Measurements from ENCODE around the gene GUCY1A2.

Gene GUCY1A2

DNA sequence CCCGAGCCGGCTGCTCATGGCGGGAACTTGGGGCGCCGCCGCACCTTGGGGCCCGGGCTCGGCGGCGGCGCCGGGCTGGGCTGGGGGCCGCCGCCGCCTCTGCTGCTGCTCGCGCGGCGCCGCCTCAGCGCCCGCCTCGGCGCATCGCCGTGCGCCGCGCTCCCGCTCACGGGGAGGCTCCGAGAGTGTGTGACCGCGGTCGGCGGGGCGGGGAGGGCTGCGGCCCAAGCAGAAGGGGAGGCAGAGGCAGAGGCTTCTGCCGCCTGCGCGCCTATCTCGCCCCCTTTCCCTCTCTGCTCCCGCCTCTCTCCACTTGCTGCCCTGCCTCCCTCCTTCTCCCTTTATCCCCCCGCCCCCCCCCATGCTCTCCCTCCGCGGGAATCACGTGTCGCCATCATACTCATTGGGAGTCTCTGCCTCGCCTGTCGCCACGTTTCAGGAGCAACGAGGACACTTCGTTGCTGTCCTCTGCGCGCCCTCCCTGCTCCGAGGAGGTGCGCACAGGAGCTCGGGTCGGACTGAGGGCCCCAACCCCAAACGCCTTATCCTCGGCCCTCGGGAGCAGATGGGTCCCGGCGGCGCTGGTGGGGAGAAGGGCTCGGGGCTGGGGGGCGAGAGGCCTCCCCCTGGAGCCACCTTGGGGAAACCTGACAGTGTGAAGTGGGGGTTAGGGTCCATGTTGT, at the start of gene GUCY1A2:
GUCY1A2 (minus strand) TSS at position 258 of the 683 bp plus-strand sequence. CDS start 421 bp downstream, outside the sequence.
- TF ChIP-seq, protein P1, sequence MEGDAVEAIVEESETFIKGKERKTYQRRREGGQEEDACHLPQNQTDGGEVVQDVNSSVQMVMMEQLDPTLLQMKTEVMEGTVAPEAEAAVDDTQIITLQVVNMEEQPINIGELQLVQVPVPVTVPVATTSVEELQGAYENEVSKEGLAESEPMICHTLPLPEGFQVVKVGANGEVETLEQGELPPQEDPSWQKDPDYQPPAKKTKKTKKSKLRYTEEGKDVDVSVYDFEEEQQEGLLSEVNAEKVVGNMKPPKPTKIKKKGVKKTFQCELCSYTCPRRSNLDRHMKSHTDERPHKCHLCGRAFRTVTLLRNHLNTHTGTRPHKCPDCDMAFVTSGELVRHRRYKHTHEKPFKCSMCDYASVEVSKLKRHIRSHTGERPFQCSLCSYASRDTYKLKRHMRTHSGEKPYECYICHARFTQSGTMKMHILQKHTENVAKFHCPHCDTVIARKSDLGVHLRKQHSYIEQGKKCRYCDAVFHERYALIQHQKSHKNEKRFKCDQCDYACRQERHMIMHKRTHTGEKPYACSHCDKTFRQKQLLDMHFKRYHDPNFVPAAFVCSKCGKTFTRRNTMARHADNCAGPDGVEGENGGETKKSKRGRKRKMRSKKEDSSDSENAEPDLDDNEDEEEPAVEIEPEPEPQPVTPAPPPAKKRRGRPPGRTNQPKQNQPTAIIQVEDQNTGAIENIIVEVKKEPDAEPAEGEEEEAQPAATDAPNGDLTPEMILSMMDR (IDR thresholded peaks at IDR 0.05): no peak

DNA sequence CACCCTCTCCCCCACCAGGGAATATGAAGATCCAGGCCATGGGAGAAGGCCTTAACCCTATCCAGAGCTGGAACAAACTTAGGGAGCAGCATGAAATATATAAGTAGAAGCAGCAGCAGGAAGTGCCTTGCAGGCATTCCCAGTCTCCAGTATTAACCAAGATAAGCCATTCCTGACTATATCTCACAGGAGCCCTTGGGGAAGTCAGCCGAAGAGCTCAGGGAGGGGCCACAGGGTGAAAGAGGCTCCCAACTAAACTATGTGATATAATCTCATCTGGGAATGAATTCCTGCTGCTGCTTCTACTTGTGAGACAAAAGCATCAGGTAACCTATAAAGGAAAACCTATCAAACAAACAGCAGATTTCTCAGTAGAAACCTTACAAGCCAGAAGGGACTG, 36.1 kb upstream of the GUCY1A2 start:
- TF ChIP-seq, protein P1 (IDR thresholded peaks at IDR 0.05): no peak

DNA sequence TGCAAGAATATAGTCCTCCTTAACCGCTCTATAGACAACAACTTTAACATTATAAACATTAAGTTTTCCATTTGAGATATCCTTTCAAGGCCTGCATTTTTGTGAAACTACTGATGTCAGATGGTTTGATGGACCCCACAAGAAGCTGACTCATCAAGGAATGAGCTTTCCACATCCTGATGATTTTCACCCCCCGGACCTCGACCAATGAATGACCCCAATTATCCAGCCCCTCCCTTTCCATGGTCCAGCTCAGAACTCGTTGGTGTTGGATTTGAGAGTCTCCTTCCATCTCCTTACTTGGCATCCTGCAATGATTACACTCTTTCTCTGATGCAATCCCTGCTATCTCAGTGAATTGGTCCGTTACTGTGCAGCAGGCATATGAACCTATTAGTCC, 31.8 kb upstream of the GUCY1A2 start:
- TF ChIP-seq, protein P1 (IDR thresholded peaks at IDR 0.05): no peak

GRCh38 chr11:107044503-107044902, 26.2 kb upstream of the GUCY1A2 start:
- TF ChIP-seq, protein P1 (IDR thresholded peaks at IDR 0.05): no peak

DNA sequence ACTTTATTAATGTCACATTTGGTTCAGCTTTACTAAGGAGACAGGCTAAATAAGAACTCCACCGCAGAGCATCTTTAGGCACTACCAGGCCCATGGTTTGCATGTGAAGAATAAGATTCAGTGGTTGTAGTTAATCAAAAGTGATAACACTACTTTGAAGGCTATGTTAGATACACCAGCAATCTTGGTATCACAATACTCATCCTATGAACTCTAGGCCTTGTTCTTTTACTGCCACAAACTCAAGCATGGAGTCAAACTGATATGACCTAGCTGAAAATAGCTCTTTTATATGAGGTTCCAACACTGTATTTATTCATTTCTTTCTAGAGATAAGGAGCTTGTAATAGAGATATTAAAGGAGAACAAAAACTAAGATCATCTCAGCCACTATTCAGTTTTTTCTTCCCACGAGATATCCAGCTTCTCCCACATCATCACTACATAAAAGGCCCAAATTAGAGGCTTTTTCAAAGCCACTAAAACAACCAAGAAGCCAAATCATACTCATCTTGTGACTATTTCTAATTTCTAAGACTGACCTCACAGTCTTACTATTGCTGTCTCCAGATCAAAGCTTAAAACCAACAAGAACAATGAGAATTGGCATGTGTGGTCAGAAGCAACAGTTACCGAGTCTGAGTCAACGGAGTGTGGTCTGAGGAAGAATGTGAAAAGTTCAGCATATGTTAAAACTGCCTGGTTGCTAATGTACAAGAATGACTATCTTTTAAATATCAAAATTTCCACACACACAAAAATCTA, 25.1 kb upstream of the GUCY1A2 start:
- TF ChIP-seq, protein P1 (IDR thresholded peaks at IDR 0.05): no peak

- TF ChIP-seq, protein P1 (IDR thresholded peaks at IDR 0.05): no peak
Measured at GRCh38 chr11:107042748-107043147, 24.5 kb upstream of the GUCY1A2 start.

- TF ChIP-seq, protein P1 (IDR thresholded peaks at IDR 0.05): no peak
Measured at GRCh38 chr11:107041088-107041444, 22.8 kb upstream of the GUCY1A2 start.

All from LNCAP (cell line).